Transverse colon (tissue), 4 donors: Measurements from ENCODE around the gene KLC4.

ENCODE experiments used
- CTCF ChIP-seq, 5 experiments: fragments of 200-600 bp in 3 of 5; fragments of 450-650 bp in 2 of 5; sonication (generic) in 3 of 5; IDR thresholded peaks; 1 replicate in 2 of 5; 2 replicates in 3 of 5; pipeline ENCODE4 v1.5.1; 2016 to 2017; ENCODE audit warnings: antibody characterized with exemption in 5 of 5, inconsistent platforms in 3 of 5, mild to moderate bottlenecking in 2 of 5, moderate library complexity in 1 of 5
- EP300 ChIP-seq: sonication (generic); formaldehyde crosslinking; IDR thresholded peaks from one replicate; pipeline ENCODE4 v1.6.1; 2017; ENCODE audit warnings: antibody characterized with exemption, low read depth
- POLR2A ChIP-seq: fragments of 450-650 bp; IDR thresholded peaks from one replicate; pipeline ENCODE4 v1.6.1; 2016; ENCODE audit warnings: antibody characterized with exemption, mild to moderate bottlenecking, moderate library complexity
- POLR2AphosphoS5 ChIP-seq, 3 donors: sonication (generic); formaldehyde crosslinking; IDR thresholded peaks; one replicate each; pipeline ENCODE4 v1.6.1; 2016; ENCODE audit warnings: antibody characterized with exemption in 3 of 3

- TF ChIP-seq POLR2A = no peak
- TF ChIP-seq CTCF (IDR thresholded peaks at IDR 0.05) = no peak
- no peak for TF ChIP-seq EP300
- TF ChIP-seq POLR2AphosphoS5 (IDR thresholded peaks at IDR 0.05) = no peak
Measured at GRCh38 chr6:43019152-43019551, 40.3 kb upstream of the KLC4 start.
